Lower leg skin (tissue), 4 donors: ENCODE data around the gene SARM1. TPM values are rescaled to one million over a fixed set of nuclear protein-coding genes. Genes with fewer than 3 reads are reported as not detected.

ENCODE experiments used
- DNase-seq, 2 donors: peaks; one replicate each; pipeline ENCODE4 v3.0.0-alpha.2; 2019; ENCODE audit warnings: low spot score in 2 of 2
- H3K4me3 ChIP-seq: fragments of 200-600 bp; sonication (generic); 2 replicates; pipeline ENCODE4 v1.5.1; 2017; ENCODE audit warnings: mild to moderate bottlenecking, low read depth; ENCODE audit not compliant: poor library complexity, severe bottlenecking
- POLR2A ChIP-seq, 2 donors: fragments of 450-650 bp; IDR thresholded peaks; one replicate each; pipeline ENCODE4 v1.6.1; 2016 to 2017; ENCODE audit warnings: antibody characterized with exemption in 2 of 2, mild to moderate bottlenecking in 1 of 2, moderate library complexity in 1 of 2
- WGBS, 2 donors: methylation state at CpG; one replicate each; pipeline ENCODE4 v1.1.5; 2018; 5-methylcytosine and 5-hydroxymethylcytosine counted together
- intact Hi-C: fragments of 100-400 bp; cut with DNase I; formaldehyde crosslinking; loops from one replicate; pipeline ENCODE4 v1.15.0; 2023; ENCODE audit warnings: low total_unique reads
- total RNA-seq, 4 donors: library from RNA; depleted of rRNA; stranded (reverse); fragments of >200 nt; gene quantifications; one replicate each; pipeline ENCODE4 v1.1.0, GENCODE V29; 2016
- TF ChIP-seq, protein P1 (sequence below), 3 donors: fragments of 450-650 bp; IDR thresholded peaks; one replicate each; pipeline ENCODE4 v1.5.1; 2016; ENCODE audit warnings: antibody characterized with exemption in 3 of 3, mild to moderate bottlenecking in 3 of 3, moderate library complexity in 2 of 3

Gene SARM1
- total RNA-seq, result 10 to 100 TPM in 3 of 4 donors, 1 to 10 TPM in 1; 4.0 to 15.4 (median 12.1) TPM

DNA sequence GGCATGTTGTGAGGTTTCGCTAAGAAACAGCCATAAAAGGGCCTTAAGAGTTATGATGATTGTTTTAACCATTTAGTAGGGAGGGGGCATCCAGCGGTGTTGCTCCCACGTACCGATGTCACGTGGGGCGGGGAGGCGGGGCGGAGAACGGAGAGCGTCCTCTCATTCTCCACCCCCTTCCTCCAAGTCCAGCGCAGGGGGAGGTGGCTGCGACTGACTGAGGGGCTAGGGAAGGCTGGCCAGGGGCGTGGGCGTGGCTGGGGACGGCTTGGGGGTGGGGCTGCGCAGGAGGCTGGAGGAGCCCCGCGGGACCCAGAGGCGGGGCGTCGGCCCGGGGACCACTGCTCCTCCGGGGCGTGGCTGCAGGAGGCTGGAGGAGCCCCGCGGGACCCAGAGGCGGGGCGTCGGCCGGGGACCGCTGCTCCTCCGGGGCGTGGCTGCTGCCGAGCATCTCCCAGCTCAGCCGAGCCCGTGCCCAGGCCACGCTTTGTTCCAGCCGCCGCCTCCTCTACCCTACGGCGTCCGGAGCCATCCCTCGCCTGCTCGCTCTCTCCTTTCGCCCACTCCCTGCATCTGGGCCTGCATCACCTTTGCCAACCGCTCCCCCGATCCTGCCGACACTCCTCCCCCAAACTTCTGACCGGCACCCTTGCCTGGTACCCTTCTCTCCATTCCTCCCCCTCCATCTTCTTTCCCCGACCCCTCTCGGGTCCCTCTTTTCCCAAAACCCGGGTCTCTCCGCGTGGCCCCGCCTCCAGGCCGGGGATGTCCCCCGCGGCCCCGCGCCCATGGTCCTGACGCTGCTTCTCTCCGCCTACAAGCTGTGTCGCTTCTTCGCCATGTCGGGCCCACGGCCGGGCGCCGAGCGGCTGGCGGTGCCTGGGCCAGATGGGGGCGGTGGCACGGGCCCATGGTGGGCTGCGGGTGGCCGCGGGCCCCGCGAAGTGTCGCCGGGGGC is at the start of gene SARM1:
SARM1 (plus strand) TSS at position 450 of the 958 bp plus-strand sequence; CDS start at position 789, 339 bp downstream.
- peak within 1 kb of the TSS; percentile 34 for H3K4me3 ChIP-seq
- intact Hi-C loops, result no loop called here
- 1% methylated on average over 58 to 80 of the region's 80 CpGs for WGBS, 2 donors
- TF ChIP-seq, protein P1, sequence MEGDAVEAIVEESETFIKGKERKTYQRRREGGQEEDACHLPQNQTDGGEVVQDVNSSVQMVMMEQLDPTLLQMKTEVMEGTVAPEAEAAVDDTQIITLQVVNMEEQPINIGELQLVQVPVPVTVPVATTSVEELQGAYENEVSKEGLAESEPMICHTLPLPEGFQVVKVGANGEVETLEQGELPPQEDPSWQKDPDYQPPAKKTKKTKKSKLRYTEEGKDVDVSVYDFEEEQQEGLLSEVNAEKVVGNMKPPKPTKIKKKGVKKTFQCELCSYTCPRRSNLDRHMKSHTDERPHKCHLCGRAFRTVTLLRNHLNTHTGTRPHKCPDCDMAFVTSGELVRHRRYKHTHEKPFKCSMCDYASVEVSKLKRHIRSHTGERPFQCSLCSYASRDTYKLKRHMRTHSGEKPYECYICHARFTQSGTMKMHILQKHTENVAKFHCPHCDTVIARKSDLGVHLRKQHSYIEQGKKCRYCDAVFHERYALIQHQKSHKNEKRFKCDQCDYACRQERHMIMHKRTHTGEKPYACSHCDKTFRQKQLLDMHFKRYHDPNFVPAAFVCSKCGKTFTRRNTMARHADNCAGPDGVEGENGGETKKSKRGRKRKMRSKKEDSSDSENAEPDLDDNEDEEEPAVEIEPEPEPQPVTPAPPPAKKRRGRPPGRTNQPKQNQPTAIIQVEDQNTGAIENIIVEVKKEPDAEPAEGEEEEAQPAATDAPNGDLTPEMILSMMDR (IDR thresholded peaks at IDR 0.05), result no peak
- no peak for TF ChIP-seq POLR2A (IDR thresholded peaks at IDR 0.05)
- peak; percentile 59 to 95 for DNase-seq

DNA sequence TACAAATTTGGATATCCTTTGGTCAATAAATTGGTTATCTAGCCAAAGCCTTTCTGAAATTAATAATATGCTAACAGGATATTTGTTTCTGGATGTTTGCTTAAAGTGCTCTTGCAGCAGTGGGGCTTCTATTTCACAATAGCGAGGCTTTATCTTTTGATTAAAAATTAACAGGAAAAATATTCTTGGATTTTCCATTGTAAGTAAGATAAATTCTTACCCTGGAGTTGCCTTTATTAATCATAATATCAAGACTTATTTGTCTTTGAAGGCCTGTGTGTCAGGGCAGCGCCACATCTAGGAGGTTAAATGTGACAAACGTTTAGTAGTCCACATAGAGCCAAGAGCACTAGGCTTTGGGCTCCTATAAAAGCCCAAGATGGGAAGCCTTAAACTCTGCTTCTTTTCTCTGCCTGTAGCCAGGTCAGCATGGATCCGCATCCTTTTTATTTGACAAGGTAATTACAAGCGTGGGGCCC is 47.2 kb upstream of the SARM1 start:
- TF ChIP-seq, protein P1 (IDR thresholded peaks at IDR 0.05), result no peak
- no peak for TF ChIP-seq POLR2A (IDR thresholded peaks at IDR 0.05)
- intact Hi-C loops, result no loop called here
- 81 to 82% methylated on average over 5 of the region's 5 CpGs for WGBS, 2 donors
- no peak overlapping the region for H3K4me3 ChIP-seq
- peak in 1 of 2 donors; percentile 9 for DNase-seq

DNA sequence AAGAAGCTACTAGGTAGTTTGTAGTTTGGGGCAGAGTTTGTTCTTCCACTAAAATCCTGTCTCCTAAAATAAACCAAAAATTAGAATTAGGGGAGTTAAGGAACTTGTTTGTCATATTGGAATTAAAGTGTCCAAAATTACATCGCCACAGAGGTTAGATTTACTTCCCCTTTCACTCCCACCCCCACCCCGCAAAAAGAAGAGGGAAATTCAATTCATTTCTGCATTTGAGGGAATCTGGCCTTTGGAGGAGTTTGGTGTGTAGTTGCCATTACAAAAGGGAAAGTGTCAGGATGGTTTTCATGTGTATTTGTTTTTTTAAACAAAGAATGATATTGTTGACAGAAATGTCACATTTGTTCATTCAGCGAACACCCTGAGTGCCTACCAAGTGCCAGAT is 46.7 kb upstream of the SARM1 start:
- WGBS, 2 donors, result 81 to 86% methylated on average over 3 of the region's 3 CpGs
- intact Hi-C loops, result no loop called here
- no peak for DNase-seq
- TF ChIP-seq, protein P1 (IDR thresholded peaks at IDR 0.05), result no peak
- TF ChIP-seq POLR2A (IDR thresholded peaks at IDR 0.05), result no peak
- no peak overlapping the region for H3K4me3 ChIP-seq

DNA sequence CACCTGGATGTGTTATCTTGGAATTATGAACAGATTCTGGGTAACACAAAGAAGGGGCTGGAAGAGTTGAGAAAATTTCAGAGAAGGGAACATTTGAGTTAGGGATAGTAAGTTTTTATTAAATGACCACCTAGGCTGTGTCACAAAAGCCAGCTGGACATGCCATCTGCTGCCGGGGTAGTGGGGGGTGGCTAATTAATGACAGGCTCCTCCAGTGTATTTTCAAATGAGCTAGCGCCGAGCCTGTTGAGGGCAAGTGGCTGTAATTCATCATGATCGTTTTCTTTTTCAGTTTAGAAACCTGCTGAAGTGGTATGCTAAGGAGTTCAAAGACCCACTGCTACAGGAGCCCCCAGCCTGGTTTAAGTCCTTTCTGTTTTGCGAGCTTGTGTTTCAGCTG is 46.3 kb upstream of the SARM1 start:
- DNase-seq, result peak in 1 of 2 donors; percentile 45
- intact Hi-C loops, result no loop called here
- TF ChIP-seq, protein P1 (IDR thresholded peaks at IDR 0.05), result no peak
- no peak for TF ChIP-seq POLR2A (IDR thresholded peaks at IDR 0.05)
- 69 to 75% methylated on average over 5 of the region's 5 CpGs for WGBS, 2 donors
- no peak overlapping the region for H3K4me3 ChIP-seq

DNA sequence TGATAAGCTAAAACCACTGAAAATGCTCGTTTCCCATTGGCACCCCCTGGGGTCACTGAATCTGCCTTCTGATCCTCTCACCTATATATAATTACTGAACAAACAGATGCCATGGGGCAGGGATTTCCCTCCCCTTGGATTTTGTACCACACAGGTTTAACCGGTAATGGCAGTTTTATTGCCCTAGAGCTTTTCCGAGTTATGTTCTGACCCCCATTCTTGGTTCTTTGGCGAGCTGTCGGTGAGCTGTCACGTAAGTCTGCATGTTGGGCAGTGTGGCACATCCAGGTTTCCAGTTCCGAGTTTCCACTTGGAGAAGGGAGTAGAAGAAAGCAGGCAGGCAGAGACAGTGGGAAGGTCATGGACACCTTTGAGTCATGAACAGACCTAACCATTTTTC is 45.4 kb upstream of the SARM1 start:
- peak; percentile 13 to 61 for DNase-seq
- H3K4me3 ChIP-seq, result no peak overlapping the region
- WGBS, 2 donors, result 53 to 57% methylated on average over 7 of the region's 7 CpGs
- intact Hi-C loops, result no loop called here
- TF ChIP-seq, protein P1 (IDR thresholded peaks at IDR 0.05), result no peak
- no peak for TF ChIP-seq POLR2A (IDR thresholded peaks at IDR 0.05)
